CD4-positive, alpha-beta T cell treated with Interleukin-21 for 1 hour (primary cell): ENCODE results near the gene USP6.
"Not testable (repeated sequence)": the region's sequence is repeated elsewhere in the genome, so short reads cannot be mapped to it uniquely, and the experiment has no call there.

ENCODE experiments used
- DNase-seq: peaks from one replicate; pipeline ENCODE4 v3.0.0-alpha.2; 2020

USP6 gene

GRCh38 chr17:5115673-5116651 lies at the start of gene USP6:
TSS of gene USP6 (plus strand) at chr17:5116032. CDS start at chr17:5130368, 14,336 bp downstream.
- no peak for DNase-seq

GRCh38 chr17:5068236-5068635 lies 47.6 kb upstream of the USP6 start:
- DNase-seq, result no peak

- no peak for DNase-seq
Observed at GRCh38 chr17:5069724-5070123, 46.1 kb upstream of the USP6 start.

DNA sequence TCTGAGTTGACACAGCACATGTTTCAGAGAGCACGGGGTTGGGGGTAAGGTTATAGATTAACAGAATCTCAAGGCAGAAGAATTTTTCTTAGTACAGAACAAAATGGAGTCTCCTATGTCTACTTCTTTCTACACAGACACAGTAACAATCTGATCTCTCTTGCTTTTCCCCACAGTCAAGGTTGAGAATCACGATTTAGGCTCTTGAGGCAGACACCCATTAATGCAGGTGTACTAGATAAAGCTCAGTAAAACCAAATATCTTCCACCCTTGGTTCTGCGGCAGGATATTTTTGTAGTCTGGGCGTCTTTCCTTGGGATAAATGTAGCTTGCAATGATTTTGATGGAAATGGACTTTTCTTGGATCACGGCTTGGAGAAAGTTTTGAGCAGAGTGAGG lies 40.4 kb upstream of the USP6 start:
- not testable (repeated sequence) for DNase-seq

- DNase-seq, result not testable (repeated sequence)
Observed at GRCh38 chr17:5077275-5077674, 38.6 kb upstream of the USP6 start.

DNA sequence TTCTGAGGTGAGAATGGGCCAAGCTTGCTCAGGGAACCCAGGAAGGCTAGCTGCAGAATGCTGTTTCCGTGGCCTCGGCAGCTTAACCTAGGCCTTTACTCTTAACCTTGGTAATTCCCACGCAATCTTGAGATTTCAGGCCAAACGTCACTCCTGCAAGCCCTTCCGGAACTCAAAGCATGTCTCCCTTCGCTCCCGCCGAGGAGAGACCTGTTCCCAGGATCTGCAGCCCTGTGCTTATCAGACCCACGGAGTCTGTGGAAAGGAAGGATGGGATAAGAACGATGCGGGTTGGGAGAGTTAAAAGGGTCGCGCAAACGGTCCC lies 38.1 kb upstream of the USP6 start:
- DNase-seq, result no peak

DNA sequence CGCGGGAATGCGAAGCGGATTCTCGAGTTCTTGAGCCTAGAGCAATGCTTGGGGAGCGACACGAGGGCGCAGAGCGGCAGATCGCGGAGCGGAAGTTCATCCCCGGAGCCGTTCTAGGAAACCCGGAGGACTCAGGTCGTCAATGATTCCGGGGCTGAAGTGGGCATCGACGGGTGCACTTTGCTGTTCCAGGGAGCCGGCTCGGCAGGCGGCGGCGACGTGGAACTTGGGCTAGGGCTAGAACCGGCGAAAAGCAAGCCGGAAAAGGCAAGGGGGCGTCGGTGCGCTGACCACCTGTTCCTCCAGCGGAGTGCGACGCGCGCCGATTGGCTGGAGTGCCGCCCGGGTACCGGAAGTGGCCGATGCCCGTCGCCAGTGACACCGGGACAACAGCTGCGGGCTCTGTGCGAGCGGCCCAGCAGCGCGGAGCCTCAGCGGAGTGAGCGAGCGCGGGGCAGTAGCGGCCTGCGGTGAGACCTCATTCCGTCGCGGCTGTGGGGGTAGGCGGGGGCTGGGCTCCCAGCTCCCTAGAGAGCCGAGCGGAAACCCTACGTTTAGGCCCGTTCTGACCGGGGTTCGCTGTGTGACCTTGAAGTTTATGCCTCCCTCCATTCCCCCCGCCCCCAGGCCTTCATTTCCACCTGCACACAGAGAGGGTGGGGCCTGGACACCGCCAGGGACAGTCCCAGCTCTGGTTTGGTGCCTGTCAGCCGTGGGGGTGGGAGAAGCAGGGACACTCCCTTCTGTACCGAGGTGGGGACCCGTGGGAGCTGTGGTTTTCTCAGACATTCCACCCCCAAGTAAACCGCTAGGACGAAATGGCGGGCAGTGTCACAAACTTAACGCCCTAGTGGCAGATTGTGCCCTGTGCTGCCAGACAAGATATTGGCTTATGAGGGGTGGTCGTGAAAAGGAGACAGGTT lies 37.5 kb upstream of the USP6 start, which contains the start of gene ZFP3:
Gene ZFP3 (plus strand): TSS at position 362 of the 923 bp plus-strand sequence. CDS start 13,038 bp downstream, outside the sequence.
- DNase-seq, result peak; percentile 81

DNA sequence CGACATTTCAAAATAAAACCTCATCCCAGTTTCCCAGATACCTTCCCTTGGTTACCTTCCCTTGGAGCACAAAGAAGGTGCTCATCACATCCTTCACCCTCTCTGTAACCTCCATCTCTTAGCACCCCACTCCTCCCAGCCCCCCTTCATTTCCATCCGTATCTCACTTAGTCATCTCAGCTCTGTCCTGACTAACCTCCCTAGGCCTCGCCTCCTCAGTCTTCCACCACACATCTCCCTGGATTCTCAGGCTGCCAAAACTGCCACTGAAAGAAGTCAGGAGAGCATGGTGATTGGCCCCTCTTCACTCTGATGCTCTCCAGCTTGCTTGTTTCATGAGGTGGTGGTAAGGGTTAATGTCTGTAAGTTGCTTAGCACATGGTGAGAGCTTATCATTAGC lies 35.2 kb upstream of the USP6 start:
- DNase-seq, result no peak

DNA sequence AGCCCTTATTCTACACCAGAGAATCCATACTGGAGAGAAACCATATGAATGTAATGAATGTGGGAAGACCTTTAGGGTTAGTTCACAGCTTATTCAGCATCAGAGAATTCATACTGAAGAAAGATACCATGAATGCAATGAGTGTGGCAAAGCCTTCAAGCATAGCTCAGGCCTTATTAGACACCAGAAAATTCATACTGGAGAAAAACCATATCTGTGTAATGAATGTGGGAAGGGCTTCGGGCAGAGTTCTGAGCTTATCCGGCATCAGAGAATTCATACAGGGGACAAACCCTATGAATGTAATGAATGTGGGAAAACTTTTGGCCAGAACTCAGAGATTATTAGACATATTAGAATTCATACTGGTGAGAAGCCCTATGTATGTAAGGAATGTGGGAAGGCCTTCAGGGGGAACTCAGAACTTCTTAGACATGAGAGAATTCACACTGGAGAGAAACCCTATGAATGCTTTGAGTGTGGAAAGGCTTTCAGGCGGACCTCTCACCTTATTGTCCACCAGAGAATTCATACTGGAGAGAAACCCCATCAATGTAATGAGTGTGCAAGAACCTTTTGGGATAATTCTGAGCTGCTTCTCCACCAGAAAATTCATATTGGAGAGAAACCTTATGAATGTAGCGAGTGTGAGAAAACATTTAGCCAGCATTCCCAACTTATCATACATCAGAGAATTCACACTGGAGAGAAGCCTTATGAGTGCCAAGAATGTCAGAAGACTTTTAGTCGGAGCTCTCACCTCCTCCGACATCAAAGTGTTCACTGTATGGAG lies 23.4 kb upstream of the USP6 start:
- DNase-seq, result no peak

GRCh38 chr17:5096731-5097100 lies 19.1 kb upstream of the USP6 start:
- no peak for DNase-seq

- DNase-seq, result peak; percentile 43
Observed at GRCh38 chr17:5097101-5097834, 18.6 kb upstream of the USP6 start.

DNA sequence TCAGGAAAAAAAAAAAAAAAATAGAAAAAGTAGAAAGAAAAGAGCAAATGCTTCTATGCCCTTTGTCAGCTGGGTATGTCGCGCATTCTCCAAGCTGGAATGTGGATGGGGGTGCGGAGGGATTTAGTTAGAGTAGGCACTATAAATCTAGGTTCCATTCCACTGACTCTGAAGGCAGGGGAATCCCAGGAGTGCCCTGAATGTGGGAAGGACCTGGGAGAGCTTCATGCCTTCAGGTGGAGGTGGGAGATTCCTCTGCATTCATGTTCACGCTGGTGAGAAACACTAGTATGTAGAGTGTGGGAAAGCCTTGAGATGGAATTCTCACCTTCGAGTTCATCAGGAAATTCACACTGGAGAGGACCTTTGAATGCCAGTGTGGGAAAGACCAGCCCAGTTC lies 16.6 kb upstream of the USP6 start:
- no peak for DNase-seq

- DNase-seq, result no peak
Observed at GRCh38 chr17:5100832-5101231, 15.0 kb upstream of the USP6 start.

DNA sequence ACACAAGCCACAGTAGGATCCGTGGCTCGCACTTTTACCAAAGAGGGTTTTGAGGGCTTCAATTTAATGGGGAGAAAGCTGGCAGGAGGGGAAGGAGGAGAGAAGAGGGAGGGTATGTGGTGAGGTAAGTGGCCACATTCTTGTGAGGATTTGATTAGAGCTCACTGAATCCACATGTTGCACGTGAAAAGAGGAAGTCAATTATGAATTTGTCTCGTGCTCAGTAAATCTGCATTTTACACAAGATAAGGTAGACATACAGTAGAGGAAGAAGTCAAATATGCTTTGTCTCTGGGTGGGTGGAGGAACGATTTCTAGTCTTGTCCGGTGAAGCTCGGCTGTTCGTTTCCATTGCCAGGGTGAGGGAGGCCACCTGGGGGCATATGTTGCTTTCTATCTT lies 5.0 kb upstream of the USP6 start:
- DNase-seq, result no peak

GRCh38 chr17:5111402-5112204 lies 4.2 kb upstream of the USP6 start, which contains the start of gene ZNF232:
TSS of gene ZNF232 (minus strand) at chr17:5111878. CDS start at chr17:5111822, 56 bp downstream.
- peak; percentile 92 for DNase-seq

DNA sequence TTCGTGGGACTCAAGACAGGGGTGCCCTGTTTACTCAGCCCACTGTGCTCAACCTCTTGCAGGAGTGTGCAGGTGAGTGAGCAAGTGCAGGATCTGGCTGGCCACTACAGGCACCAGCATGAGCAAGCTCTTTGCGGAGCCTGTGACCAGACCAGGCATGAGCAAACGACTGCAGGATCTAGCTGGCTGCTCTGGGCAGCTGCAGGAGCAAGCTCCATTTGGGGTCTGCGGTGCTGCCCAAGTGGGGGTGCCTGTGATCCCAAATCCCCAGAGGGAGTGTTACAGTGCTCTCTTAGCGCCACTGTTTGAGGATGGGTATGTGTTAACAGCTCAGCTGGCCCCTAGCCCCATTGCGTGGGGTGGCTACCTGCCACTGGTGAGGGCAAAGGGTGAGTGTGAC lies 2.4 kb downstream of the USP6 start:
- no peak for DNase-seq

DNA sequence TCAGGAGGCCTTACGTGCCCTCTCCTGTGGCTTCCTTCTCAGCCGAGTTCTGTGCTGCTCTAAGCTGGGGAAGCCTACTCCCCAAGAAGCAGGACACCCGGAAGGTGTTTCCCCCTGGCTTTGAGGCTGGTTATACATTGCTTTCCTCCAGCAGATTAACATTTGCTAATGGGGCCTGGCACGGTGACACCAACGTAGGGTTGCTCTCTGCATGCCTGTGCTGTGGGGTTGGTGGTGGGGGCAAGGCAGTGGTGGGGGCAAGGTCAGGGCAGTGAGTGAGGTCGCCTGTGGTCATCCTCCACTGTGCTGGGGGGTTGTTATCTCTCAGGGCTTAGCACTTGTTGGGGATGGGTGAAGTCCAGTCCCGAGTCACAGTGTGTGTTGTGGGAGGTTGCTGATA lies 4.2 kb downstream of the USP6 start:
- no peak for DNase-seq

DNA sequence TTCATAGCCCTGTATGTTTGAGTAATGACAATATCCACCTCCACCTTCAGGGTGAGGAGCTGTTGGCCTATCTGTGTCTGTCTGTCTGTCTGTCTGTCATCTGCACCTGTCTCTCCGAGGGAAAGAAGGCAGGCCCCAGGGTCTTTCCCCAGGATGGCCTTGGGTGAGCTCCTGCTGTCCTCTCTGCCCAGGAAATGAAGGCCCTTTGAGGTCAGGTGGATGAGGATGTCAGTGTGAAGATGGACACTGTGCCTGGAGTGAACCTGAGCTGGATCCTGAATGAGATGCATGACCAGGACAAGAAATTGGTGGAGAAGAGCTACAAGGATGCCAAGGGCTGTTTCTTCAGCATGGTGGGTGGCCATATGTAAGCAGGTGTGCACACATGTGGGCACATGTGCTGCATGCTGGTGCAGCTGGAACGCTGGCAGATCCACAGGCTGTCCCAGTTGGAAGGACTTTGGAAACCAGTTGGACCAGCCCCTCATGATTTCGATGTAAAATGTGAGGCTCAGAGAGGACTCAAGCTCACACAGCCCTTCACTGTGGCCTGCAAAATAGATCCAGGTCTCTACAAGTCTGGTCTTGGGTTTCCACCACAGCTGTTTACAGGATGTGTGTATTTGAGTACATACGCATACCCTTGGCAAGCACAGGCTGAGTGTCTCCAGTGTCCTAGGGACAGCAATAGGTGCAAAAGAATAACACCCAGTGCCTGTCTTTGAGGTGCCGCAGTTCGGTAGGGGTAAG lies 4.8 kb downstream of the USP6 start:
- not testable (repeated sequence) for DNase-seq

GRCh38 chr17:5121186-5121841 lies 5.5 kb downstream of the USP6 start:
- no peak for DNase-seq

DNA sequence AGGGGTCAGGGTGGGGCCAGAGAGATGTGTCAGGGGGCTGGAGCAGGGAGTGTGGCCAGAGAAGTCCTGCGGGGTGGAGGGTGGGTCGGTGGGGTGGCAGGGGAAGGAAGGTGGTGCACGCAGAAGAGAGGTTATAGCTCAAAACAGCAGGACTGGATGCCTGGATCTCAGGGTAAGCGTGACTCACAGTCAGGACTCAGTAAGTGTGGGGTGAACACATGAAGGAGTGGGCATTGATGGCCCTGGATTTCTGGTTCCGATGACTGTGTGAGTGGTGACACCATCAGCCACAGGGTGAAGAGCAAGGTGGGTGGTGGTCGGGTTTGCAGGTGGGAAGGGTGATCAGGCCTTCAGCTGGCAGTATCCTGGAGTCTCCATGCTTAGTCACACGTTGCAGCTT lies 6.2 kb downstream of the USP6 start:
- not testable (repeated sequence) for DNase-seq
